GM19438 (cell line): ENCODE measurements around the gene SSH2.
"Not testable (repeated sequence)": the region's sequence is repeated elsewhere in the genome, so short reads cannot be mapped to it uniquely, and the experiment has no call there.

Experiments
- ATAC-seq: cut with Tn5 transposase; IDR thresholded peaks from one replicate; pipeline ENCODE4 v1.9.1; 2021; ENCODE audit warnings: low read depth; ENCODE audit not compliant: unreplicated experiment

Gene SSH2

GRCh38 chr17:29931231-29931932 lies 1.4 kb upstream of the SSH2 start:
- peak; percentile 55 for ATAC-seq

- no peak for ATAC-seq
Observed at GRCh38 chr17:29930409-29931010, 482 bp upstream of the SSH2 start.

- ATAC-seq: no peak
Observed at GRCh38 chr17:29929006-29929532, 959 bp downstream of the SSH2 start.

- no peak for ATAC-seq
Observed at GRCh38 chr17:29927546-29927945, 2.5 kb downstream of the SSH2 start.

- no peak for ATAC-seq
Observed at GRCh38 chr17:29924786-29925185, 5.2 kb downstream of the SSH2 start.

GRCh38 chr17:29918922-29919856 lies 10.8 kb downstream of the SSH2 start:
- no peak for ATAC-seq

GRCh38 chr17:29918016-29918415 lies 12.0 kb downstream of the SSH2 start:
- no peak for ATAC-seq

GRCh38 chr17:29914819-29915537 lies 15.1 kb downstream of the SSH2 start:
- no peak for ATAC-seq

GRCh38 chr17:29911641-29912177 lies 18.3 kb downstream of the SSH2 start:
- no peak for ATAC-seq

GRCh38 chr17:29909236-29910003 lies 20.6 kb downstream of the SSH2 start:
- no peak for ATAC-seq

GRCh38 chr17:29906969-29907368 lies 23.1 kb downstream of the SSH2 start:
- ATAC-seq: no peak

- no peak for ATAC-seq
Observed at GRCh38 chr17:29905879-29906167, 24.2 kb downstream of the SSH2 start.

- no peak for ATAC-seq
Observed at GRCh38 chr17:29905086-29905878, 24.7 kb downstream of the SSH2 start.

GRCh38 chr17:29903471-29903870 lies 26.6 kb downstream of the SSH2 start:
- ATAC-seq: no peak

GRCh38 chr17:29897136-29897535 lies 32.9 kb downstream of the SSH2 start:
- not testable (repeated sequence) for ATAC-seq

- ATAC-seq: no peak
Observed at GRCh38 chr17:29892201-29892600, 37.8 kb downstream of the SSH2 start.

- ATAC-seq: no peak
Observed at GRCh38 chr17:29891131-29891530, 38.9 kb downstream of the SSH2 start.

GRCh38 chr17:29885031-29885640 lies 44.9 kb downstream of the SSH2 start:
- ATAC-seq: no peak
